Testis (tissue), 3 donors: ENCODE measurements around the gene MTIF2. TPM values are rescaled to one million over a fixed set of nuclear protein-coding genes. Genes with fewer than 3 reads are reported as not detected.

Source experiments
- DNase-seq: peaks from one replicate; pipeline ENCODE4 v3.0.0-alpha.2; 2019
- H3K27ac ChIP-seq, 2 donors: fragments of 200-600 bp; sonication (generic); one replicate each; pipeline ENCODE4 v1.5.1; 2019
- H3K27me3 ChIP-seq: fragments of 200-600 bp; sonication (generic); one replicate; pipeline ENCODE4 v1.5.1; 2019
- H3K36me3 ChIP-seq: fragments of 200-600 bp; sonication (generic); one replicate; pipeline ENCODE4 v1.5.1; 2017; ENCODE audit warnings: low read depth; ENCODE audit errors: missing control alignments
- H3K4me1 ChIP-seq: fragments of 200-600 bp; sonication (generic); one replicate; pipeline ENCODE4 v1.5.1; 2019
- H3K4me3 ChIP-seq, 2 donors: fragments of 200-600 bp; sonication (generic); one replicate each; pipeline ENCODE4 v1.5.1; 2017 to 2019
- H3K9me3 ChIP-seq: fragments of 200-600 bp; sonication (generic); one replicate; pipeline ENCODE4 v1.5.1; 2017
- CTCF ChIP-seq, 3 experiments: fragments of 450-650 bp in 2 of 3; fragments of 200-600 bp in 1 of 3; sonication (generic) in 1 of 3; IDR thresholded peaks; one replicate each; pipeline ENCODE4 v1.5.1; 2016 to 2019; ENCODE audit warnings: antibody characterized with exemption in 3 of 3, mild to moderate bottlenecking in 2 of 3, moderate library complexity in 1 of 3
- POLR2A ChIP-seq: fragments of 450-650 bp; IDR thresholded peaks from one replicate; pipeline ENCODE4 v1.6.1; 2017; ENCODE audit warnings: antibody characterized with exemption, mild to moderate bottlenecking, moderate library complexity
- WGBS, 2 donors: methylation state at CpG; one replicate each; pipeline ENCODE4 v1.1.5; 2018; 5-methylcytosine and 5-hydroxymethylcytosine counted together
- intact Hi-C: fragments of 100-400 bp; cut with DNase I; formaldehyde crosslinking; loops from one replicate; pipeline ENCODE4 v1.15.1; 2023; ENCODE audit warnings: low total_unique reads
- polyA plus RNA-seq: library from polyadenylated mRNA; stranded (reverse); fragments of 350-450 nt; fragmentation: Illumina TruSeq; extraction: RNeasy Lipid Tissue Mini Kit (QIAGEN cat#74804); gene quantifications from one replicate; pipeline ENCODE4 v1.2.3, GENCODE V29; 2014; ENCODE audit warnings: low read depth, low replicate concordance; ENCODE audit not compliant: insufficient read depth
- total RNA-seq, 2 donors: library from RNA; depleted of rRNA; stranded (reverse); fragments of >200 nt; gene quantifications; one replicate each; pipeline ENCODE4 v1.2.3, GENCODE V29; 2016

Gene MTIF2
- total and polyA plus RNA-seq, 3 donors from 2014 or later, result 15.0 to 23.9 (median 19.6) TPM

GRCh38 chr2:55225481-55226020, 43.5 kb downstream of the MTIF2 start:
- no peak overlapping the region for H3K27ac ChIP-seq
- no peaks in the 10 kb centered on the region for H3K36me3 ChIP-seq
- no peak for TF ChIP-seq POLR2A
- no peak for TF ChIP-seq CTCF (IDR thresholded peaks at IDR 0.05)
- intact Hi-C loops, result no loop called here
- no peak for DNase-seq
- no peaks in the 10 kb centered on the region for H3K27me3 ChIP-seq
- H3K4me1 ChIP-seq, result peaks cover 5% of the 10 kb centered on the region
- no peak overlapping the region for H3K4me3 ChIP-seq
- H3K9me3 ChIP-seq, result no peaks in the 10 kb centered on the region
- 62 to 63% methylated on average over 18 to 19 of the region's 19 CpGs for WGBS, 2 donors

- intact Hi-C loops, result no loop called here
- Histone ChIP-seq H3K4me3 (no peak overlapping the region), H3K27me3 (no peaks in the 10 kb centered on the region), H3K4me1 (peaks cover 5% of the 10 kb centered on the region), H3K27ac (no peak overlapping the region), H3K36me3 (no peaks in the 10 kb centered on the region), H3K9me3 (no peaks in the 10 kb centered on the region)
- no peak for DNase-seq
- WGBS, 2 donors, result 48 to 71% methylated on average over 14 to 19 of the region's 19 CpGs
- TF ChIP-seq POLR2A (no peak), CTCF (IDR thresholded peaks at IDR 0.05) (no peak)
These were observed 44.2 kb downstream of the MTIF2 start for GRCh38 chr2:55224761-55225261.

GRCh38 chr2:55223958-55224760, 44.9 kb downstream of the MTIF2 start:
- Histone ChIP-seq H3K9me3 (no peaks in the 10 kb centered on the region), H3K4me3 (peak overlapping the region; percentile 67 to 84), H3K27me3 (no peaks in the 10 kb centered on the region), H3K4me1 (peaks cover 5% of the 10 kb centered on the region), H3K36me3 (no peaks in the 10 kb centered on the region), H3K27ac (peak overlapping the region; percentile 89 to 95)
- WGBS, 2 donors, result 56 to 69% methylated on average over 17 to 25 of the region's 25 CpGs
- TF ChIP-seq POLR2A (no peak), CTCF (IDR thresholded peaks at IDR 0.05) (no peak)
- peak; percentile 17 for DNase-seq
- intact Hi-C loops, result no loop called here

GRCh38 chr2:55213822-55214221, 55.2 kb downstream of the MTIF2 start:
- Histone ChIP-seq H3K27ac (no peak overlapping the region), H3K27me3 (no peaks in the 10 kb centered on the region), H3K36me3 (no peaks in the 10 kb centered on the region), H3K4me3 (no peak overlapping the region), H3K9me3 (no peaks in the 10 kb centered on the region), H3K4me1 (no peaks in the 10 kb centered on the region)
- TF ChIP-seq CTCF (IDR thresholded peaks at IDR 0.05) (no peak), POLR2A (no peak)
- intact Hi-C loops, result no loop called here
- DNase-seq, result no peak
